ENCODE measurements around the gene KRT28. TPM values are rescaled to one million over a fixed set of nuclear protein-coding genes. Genes with fewer than 3 reads are reported as not detected.

Gene KRT28, protein sequence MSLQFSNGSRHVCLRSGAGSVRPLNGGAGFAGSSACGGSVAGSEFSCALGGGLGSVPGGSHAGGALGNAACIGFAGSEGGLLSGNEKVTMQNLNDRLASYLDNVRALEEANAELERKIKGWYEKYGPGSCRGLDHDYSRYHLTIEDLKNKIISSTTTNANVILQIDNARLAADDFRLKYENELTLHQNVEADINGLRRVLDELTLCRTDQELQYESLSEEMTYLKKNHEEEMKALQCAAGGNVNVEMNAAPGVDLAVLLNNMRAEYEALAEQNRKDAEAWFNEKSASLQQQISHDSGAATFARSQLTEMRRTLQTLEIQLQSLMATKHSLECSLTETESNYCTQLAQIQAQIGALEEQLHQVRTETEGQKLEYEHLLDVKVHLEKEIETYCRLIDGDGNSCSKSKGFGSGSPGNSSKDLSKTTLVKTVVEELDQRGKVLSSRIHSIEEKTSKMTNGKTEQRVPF
- total RNA-seq, result not detected

DNA sequence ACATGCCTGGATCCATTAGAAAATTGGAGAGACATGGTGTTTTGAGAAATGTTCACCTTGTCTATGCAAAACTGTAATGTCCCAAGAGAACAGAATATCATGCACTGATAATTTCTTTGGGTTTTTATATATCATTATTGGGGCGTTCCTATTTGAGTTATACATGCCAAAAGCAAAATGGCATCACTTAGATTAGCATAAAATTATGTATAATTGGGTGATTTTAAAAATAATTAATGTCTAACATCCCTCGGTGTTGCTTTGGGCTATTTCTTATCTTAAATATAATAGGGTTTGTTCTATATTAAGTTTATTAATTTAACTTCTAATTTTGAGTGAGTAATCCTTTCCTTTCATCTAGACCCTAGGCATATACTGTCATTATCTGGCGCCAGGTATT lies at the start of gene KRT28:
KRT28 (minus strand) TSS at position 101 of the 400 bp plus-strand sequence; CDS start at position 35, 66 bp downstream.
- DNase-seq (ENCODE audit: low spot score), result no peak

DNA sequence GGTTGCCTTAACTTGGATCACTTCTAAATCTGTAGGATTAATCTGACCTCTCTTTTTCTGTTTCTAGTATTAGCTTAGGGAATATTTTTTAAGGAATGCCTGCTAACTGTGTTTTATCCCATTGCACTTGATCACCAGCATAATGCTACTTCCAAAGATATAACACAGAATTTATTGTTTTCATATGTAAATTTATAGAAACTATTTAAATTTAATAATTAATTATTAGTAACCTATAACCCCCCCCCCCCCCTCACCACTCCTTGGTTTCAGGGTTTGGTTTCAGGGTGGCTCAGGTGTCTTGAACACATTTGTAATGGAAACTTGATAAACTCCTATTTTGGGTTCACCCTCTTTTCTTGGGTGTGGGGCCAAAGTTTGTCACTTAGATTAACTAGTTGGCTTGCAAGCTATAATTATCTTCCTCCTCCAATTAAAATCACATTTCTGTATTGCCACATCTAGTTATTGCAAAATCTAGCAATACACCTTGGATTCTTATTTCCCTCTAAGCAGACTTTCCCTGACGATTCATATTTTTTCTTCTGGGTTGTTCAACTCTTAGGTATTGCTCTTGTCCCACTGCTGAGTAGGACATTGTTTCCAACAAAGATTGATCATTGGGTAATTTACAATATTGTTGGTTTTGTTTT lies 49.0 kb upstream of the KRT28 start:
- no peak for DNase-seq (ENCODE audit: low spot score)

DNA sequence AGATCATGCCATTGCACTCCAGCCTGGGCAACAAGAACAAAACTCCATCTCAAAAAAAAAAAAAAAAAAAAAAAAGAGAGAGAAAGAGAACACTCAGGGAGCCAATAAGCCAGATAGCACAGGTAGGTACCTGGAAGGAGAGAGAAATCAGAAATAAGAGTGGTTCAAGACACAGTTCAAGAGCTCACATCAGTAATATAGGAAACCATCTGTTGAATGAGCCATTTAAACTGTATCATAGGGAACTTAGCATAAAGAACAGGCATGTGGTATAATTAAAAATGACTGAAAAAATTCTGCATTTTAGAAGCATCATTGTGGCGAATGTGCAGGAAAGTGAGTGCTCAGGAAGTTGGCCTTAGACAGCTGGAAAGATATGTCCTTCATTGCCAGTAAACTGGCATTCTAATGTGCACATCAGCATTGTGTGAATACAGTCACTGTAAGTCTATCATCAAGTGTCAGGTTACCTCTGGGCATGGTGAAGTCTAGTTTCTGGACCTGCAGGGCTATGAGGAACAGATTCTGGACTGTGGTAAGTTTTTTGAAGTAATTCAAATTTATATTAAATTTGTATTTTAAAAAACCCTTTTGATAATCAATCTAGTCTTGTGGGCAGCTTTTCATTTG lies 46.9 kb upstream of the KRT28 start:
- DNase-seq (ENCODE audit: low spot score), result no peak

DNA sequence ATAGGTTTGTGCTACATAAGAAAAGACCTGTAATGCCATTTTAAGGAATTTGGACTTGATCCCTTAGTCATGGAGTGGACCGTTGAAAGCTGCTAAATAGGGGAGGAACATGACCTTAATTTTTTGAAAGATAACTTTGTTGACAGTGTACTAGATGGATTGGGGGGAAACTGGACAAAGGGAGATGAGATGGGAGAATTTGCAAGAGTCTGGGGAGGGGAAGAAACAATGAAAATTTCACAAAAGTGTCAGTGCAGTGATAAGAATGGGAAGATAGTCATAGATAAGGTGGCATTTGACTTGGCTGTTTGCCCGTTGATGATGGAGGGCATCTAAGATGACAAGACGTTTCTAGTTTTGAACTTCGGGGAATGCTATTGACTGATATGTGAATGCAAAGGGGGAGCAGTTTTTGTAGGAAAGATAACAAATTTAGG lies 44.9 kb upstream of the KRT28 start:
- no peak for DNase-seq (ENCODE audit: low spot score)

DNA sequence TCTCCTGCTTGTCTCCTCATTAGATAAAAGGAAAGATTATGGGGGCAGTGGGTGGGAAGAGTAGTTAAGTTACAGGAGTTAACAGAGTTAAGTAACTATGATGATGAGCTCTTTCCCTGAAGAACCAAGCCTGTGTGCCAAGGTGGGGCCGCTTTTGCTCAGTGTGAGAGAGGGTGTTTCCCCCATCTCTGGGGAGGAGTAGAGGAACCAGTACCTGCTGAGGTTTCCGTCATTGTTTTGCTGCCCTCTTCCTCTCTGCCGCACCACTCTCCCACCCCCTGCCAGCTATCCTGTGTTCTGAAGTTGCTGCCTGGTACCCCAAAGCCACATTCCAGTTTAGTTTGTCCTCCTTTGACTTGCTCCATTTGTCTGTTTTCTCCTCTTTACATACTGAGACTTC lies 43.5 kb upstream of the KRT28 start:
- DNase-seq (ENCODE audit: low spot score), result no peak

DNA sequence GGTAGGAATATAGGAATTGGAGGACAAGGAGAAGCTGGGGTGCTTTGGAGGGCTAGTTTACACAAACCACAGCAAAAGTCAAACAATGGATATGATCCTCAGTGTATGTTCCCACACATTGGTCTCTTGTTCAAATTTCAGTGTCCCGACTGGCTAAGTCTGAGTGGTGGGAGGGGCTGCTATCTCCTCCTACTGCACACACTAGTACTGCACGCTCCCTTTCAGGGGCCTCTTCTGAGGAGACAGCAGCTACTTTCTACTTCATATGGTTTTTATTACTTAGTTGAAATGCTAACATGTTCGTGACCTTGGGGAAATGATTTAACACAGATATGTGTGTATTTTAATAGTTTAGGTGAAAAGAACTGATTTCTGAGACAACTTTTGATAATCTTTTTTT lies 41.5 kb upstream of the KRT28 start:
- DNase-seq (ENCODE audit: low spot score), result no peak

DNA sequence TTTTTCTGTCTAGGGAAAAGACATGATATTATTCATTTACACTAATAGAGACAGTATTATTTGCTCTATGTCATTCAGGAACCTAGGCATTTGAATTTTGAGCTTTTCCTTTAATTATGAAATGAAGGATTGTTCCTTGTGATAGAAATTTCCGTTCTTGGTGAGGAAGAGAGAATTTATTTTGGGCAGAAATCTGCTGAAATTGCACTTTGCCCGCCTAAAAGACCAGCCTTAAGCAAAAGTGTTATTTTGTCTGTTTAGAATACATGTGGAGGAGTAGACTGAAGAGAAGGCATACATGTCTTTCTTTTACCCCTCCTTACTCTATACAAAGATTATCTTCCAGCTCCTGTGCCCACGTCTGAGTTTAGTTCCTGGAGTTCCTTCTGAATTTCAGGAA lies 39.4 kb upstream of the KRT28 start:
- DNase-seq (ENCODE audit: low spot score), result no peak

DNA sequence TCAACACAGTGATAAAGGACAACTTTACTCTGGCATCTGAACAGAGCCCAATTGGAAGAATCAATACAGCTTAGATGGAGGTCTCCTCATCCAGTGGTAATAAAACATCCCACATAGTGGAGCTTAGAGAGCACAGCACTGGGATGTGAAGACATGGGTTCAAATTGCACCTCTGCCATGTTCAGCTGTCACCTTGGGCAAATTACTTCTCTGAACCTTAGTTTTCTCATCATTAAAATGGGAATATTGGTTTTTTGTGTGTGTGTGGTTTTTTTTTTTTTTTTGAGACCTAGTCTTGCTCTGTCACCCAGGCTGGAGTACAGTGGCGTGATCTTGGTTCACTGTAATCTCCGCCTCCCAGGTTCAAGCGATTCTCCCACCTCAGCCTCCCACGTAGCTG lies 36.3 kb upstream of the KRT28 start:
- no peak for DNase-seq (ENCODE audit: low spot score)

DNA sequence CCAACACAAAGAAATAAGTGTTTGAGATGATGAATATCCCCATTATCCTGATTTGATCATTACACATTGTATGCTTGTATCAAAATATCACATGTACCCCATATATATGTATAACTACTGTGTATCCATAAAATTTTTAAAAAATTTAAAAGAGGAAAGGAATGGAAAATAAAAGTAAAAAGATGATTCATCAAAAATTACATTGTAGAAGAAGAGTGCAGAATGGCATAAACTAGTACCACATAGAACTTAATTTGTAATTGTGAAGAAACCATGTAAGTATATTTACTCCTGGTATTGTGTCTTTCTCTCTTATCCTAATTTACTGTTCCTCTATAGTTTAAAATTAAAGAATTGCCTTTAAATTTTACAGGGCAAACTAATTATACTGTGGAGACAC lies 34.1 kb upstream of the KRT28 start:
- no peak for DNase-seq (ENCODE audit: low spot score)

DNA sequence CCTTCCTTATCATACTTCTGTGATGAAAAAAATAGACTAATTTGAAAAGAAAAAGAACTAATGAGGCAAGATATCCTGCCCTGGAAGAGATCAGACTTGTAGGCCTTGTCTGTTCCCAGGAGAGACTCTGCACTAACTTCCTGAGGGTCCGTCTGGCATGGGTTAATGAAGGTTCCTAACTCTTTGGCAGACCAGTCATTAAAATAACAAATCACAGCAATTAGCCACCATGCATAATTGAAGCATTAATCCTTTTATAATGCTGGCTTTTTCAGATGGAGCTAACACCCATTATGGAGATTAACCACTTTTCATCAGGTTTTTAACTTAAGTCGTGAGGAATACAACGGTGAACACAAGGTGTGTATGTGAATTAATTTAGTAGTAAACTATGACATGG lies 33.1 kb upstream of the KRT28 start:
- DNase-seq (ENCODE audit: low spot score), result no peak

DNA sequence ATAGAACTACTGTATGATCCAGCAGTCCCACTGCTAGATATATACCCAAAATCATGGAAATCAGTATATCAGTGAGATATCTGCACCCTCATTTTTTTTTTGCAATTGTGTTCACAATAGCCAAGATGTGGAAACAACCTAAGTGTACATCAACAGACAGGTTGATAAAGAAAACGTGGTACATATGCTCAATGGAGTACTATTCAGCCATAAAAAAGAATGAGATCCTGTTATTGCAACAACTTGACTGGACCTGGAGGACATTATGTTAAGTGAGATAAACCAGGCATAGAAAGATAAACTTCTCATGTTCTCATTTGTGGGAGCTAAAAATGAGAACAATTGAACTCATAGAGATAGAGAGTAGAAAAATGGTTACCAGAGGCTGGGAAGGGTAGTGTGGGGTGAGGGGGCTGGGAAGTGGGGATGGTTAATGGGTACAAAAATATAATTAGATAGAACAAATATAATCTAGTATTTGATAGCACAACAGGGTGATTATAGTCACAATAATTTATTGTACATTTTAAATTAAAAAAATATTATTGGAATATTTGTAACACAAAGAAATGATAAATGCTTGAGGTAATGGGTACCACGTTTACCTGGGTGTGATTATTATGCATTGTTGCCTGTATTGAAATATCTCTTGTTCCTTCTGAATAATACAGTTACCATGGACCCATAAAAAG lies 30.5 kb upstream of the KRT28 start:
- no peak for DNase-seq (ENCODE audit: low spot score)

DNA sequence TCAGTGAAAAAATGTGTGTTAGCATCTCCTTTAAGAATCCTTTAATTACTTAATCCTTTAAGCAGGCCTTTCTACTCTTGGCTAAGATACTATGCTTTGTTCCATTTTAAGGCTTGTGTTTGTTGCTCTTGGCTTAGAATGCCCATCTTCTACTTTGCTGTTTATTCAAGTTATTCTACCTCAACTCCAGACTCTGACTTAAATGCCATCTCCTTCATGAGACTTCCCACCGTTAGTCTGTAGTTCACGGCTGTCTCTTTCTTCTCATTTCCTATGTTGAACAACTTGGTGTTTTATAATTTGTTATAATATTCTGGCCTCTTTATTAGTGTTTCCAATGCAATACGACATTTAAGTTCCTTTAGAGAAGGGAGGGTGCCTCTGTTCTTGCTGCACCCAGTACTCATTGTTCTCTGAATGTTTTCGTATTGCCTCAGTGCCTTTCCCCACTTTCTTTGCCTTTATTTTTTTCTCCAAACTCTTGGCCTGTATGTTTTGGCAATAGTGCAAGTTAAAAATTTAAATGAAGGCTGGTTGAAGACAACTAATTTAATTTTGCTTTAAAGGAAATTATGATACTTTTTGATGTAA lies 28.8 kb upstream of the KRT28 start:
- no peak for DNase-seq (ENCODE audit: low spot score)

DNA sequence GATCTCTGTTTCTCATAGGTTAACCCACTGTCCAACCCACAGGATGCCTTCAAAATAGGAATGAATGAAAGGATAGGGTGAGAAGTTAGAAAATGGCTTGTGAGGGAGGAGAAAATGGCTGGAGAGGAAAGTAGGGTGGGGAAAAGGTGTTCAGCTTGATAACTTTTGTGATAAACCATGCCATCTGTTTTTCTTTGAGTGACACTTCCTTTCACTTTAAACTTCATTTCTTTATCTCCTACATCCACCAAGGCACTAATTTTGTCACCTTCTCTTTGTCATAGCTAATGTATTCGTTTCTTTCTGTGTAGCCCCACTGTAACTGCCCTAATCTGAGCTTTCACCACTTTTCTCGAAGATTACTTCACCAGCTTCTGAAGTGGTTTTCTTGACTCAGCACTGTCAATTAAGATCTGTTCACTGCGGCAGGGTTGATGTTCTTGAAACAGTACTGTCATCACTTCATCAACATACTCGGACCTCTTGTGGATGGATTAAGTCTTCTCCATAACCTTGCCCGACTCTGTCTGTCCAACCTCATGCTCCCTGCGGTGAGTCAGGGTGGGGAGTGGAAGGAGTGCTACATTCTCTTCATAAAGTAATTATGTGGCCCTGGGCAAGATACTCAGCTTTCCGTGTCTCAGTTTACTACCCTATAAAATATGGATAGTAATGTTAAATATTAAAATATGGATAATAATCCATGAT lies 28.1 kb upstream of the KRT28 start:
- DNase-seq (ENCODE audit: low spot score), result no peak

DNA sequence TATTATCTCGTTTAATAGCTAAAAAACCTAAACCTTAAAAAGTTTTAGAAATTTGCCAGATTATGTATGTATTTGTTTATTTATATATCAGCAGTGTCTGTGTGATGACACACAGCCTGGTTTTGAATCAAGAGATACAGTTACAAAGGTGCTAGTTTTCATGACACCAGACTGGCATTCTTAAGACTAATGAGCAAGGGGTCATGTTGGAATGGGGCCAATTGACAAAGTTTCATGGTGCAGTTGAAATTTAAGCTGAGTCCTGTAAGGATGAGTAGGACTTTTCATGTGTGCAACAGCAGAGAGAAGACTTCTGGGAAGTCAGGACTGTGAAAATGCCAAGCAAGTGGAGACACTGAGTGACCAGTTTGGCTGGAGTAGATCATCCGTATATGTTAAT lies 25.8 kb upstream of the KRT28 start:
- DNase-seq (ENCODE audit: low spot score), result no peak

DNA sequence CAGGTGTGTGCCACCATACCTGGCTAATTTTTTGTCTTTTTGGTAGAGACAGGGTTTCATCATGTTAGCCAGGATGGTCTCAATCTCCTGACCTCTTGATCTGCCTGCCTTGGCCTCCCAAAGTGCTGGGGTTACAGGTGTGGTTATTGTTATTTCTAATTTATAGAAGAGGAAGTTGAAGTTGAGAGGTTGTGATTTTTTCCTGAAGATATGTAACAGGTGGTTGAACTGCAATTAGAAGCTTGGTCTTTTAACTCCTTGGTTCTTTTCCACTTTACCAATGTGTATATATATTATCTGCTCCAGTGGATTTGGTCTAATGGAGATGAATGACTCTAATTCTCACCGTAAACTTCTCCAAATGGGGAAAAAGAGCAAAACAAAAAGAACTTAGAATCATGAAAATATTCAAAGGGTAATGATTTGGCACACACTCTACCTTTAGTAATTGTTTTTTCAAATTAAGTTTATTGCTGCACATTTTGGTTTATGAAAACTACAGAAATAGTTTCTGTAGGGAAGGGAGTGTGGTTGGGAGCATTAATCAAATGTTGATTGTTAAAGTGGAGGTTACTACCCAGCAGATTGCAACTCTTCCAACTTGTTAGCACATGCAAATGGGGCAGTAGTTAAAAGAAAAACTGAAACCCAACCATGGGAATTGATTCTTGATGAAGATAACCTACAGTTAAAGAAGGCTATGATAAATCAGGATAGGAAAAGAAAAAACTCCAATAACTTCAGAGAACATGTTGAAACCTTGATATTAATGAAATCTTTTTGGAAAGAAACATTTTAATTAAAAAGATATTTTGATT lies 24.5 kb upstream of the KRT28 start:
- DNase-seq (ENCODE audit: low spot score), result no peak

DNA sequence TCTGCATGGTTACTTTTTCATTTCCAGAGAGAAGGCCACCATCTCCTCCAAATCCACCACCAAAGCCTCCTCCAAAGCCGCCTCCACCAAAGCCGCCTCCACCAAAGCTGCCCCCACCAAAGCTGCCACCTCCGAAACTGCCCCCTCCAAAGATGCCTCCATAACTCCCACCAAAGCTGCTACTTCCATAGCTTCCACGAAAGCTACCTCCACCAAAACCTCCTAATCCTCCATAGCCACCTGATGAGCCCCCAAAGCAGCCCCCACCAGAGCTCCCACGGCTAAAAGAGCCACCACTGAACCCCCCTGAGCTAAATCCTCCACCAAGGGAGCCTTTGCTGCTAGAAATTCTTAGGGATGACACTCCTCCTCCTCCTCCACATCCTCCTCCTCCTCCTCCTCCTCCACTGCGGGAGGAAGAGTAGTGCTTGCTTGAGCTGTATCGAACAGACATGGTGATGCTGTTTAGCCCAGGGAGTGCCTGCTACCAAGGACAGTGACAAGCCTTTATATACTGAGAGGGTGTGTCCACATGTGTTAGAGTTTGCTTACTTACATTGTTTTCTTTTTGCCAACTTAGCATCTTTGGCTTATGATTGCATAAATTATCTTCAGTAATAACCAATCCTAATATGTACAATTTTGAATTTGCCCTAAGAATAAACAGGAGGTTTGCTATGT lies 22.5 kb upstream of the KRT28 start, which contains the start of gene KRT10:
KRT10 (minus strand) TSS at position 483 of the 681 bp plus-strand sequence; CDS start at position 454, 29 bp downstream.
- DNase-seq (ENCODE audit: low spot score), result no peak

DNA sequence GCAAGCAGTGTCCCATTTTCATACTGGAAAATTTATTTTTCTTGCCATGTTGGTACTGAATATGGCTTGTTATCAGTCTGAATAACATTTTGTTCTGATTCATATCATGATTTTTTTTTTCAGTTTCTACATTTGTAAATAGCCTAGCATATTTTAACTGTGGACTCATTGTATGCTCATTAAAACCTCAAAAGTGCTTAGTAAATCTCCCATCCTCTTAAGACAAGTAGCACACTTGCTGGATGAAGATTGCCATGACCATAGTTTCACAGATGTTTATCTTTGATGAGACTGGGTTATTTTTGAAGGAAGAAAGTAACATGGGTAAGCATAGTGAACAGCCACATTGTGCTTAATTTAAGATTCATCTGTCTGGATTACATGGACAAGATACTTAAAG lies 21.8 kb upstream of the KRT28 start:
- DNase-seq (ENCODE audit: low spot score), result no peak

DNA sequence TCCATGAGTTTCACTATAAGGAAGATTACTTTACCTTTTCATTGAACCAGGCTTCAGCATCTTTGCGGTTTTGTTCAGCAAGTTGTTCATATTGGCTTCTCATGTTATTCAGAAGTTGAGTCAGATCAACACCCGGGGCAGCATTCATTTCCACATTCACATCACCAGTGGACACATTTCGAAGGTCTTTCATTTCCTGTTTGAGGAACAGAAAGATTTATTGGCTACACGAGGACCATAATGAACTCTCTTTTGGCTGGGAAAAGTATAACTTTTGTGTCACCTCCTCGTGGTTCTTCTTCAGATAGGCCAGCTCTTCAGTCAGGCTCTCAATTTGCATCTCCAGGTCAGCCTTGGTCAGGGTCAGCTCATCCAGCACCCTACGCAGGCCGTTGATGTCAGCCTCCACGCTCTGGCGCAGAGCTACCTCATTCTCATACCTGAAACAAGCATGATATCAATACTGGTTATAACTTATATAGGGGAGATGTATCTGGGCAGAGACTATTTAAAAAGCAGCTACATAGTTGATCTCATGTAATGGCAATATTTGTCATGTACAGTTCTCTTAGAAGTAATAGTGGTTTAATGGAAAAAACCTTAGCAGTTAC lies 20.6 kb upstream of the KRT28 start:
- no peak for DNase-seq (ENCODE audit: low spot score)

DNA sequence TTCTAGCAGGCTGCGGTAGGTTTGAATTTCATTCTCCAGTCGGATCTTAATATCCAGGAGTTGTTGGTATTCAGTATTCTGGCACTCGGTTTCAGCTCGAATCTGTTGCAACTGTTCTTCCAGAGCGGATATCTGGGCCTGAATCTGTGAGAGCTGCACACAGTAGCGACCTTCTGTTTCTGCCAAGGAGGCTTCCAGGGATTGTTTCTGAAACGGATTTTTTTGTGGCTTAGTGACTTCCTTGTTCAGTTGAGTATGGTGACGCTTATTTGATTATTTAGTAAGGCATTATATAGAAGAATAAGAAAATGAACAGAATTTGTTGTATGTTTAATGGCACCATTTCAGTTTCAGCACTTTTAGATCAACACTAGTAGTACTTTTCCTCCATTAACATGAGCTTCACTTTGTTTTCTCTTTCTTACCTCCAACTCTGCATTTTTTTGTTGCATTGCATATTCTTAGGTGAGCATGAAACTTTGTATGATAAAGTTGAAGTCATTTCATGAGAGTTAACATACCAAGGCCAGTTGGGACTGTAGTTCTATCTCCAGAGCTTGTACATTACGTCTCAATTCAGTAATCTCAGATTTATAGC lies 19.9 kb upstream of the KRT28 start:
- no peak for DNase-seq (ENCODE audit: low spot score)

Data from mucosa of gallbladder (tissue), 1 donor.